Activated CD8-positive, alpha-beta T cell treated with anti-CD3 and anti-CD28 coated beads, Interleukin-2, amount 10 ng/mL, durations not matched to agents 7 days and 5 days (primary cell): ENCODE results near the gene NEUROG3. TPM values are rescaled to one million over a fixed set of nuclear protein-coding genes. Genes with fewer than 3 reads are reported as not detected.
"Not testable (repeated sequence)": the region's sequence is repeated elsewhere in the genome, so short reads cannot be mapped to it uniquely, and the experiment has no call there.

Source experiments
- ATAC-seq: fragments of 150-1000 bp; cut with Tn5 transposase; one replicate; pipeline ENCODE4 v1.10.0; 2021; ENCODE audit warnings: moderate library complexity
- CTCF ChIA-PET: fragments of 350-600 bp; sonication (Branson Sonifier 250); formaldehyde crosslinking; loops from one replicate; lab custom pipeline; 2021; ENCODE audit warnings: antibody characterized with exemption; lab: Charles Lee
- POLR2A ChIA-PET: fragments of 350-600 bp; sonication (Branson Sonifier 250); formaldehyde crosslinking; loops from one replicate; lab custom pipeline; 2021; ENCODE audit warnings: antibody characterized with exemption; lab: Charles Lee
- DNase-seq: peaks from one replicate; pipeline ENCODE4 v3.0.0-alpha.2; 2020
- H3K27ac Mint-ChIP-seq: one replicate; pipeline ENCODE4 v1.8.0; 2021; ENCODE audit warnings: mild to moderate bottlenecking, mixed read lengths
- H3K27me3 Mint-ChIP-seq: one replicate; pipeline ENCODE4 v1.8.0; 2021; ENCODE audit warnings: low read depth, mixed read lengths
- H3K36me3 Mint-ChIP-seq: one replicate; pipeline ENCODE4 v1.8.0; 2021; ENCODE audit warnings: low read depth, mixed read lengths
- H3K4me1 Mint-ChIP-seq: one replicate; pipeline ENCODE4 v1.8.0; 2021; ENCODE audit warnings: low read depth, mixed read lengths
- H3K4me3 Mint-ChIP-seq: one replicate; pipeline ENCODE4 v1.8.0; 2021; ENCODE audit warnings: mild to moderate bottlenecking, mixed read lengths
- H3K9me3 Mint-ChIP-seq: one replicate; pipeline ENCODE4 v1.8.0; 2022; ENCODE audit warnings: mixed read lengths; ENCODE audit not compliant: insufficient read depth
- total RNA-seq, 2 experiments: library from RNA; stranded (reverse); gene quantifications; one replicate each; pipeline ENCODE4 v1.2.3, GENCODE V29; 2021

The NEUROG3 gene
- total RNA-seq, 2 experiments from 2014 or later, result not detected

DNA sequence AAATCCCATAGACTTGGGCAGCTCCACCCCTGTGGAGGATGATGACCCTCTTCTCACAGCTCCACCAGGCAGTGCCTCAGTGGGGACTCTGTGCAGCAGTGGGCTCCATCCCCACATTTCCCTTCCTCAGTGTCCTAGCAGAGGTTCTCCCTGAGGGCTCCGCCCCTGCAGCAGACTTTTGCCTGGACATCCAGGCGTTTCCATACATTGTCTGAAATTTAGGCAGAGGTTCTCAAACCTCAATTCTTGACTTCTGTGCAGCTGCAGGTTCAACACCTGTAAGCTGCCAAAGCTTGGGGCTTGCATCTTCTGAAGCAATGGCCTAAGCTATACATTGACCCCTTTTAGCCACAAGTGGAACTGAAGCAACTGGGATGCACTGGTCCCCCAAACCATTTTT lies 31.8 kb downstream of the NEUROG3 start:
- H3K4me3 Mint-ChIP-seq, result no peak overlapping the region
- CTCF ChIA-PET, result no interaction called here
- no peak for ATAC-seq

DNA sequence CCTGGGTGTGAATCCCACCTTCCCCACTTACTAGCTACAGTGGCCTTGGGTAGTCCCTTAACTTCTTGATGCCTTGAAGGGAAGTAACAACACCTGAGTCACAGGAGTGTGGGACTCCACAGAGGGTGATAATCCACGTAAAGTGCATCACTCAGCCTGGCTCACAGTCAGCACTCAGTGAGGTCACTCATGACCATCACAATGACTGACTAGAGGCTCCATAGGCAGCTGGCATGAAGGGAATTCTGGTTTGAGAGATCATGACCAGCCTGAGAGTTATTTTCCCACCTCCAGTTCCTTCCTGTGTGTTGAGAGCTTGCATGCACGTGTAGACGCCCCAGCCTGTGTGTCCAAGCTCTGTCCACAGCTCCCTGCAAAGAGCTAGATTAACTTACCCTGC lies 34.8 kb downstream of the NEUROG3 start:
- no peaks in the 10 kb centered on the region for H3K4me1 Mint-ChIP-seq
- H3K9me3 Mint-ChIP-seq, result peaks cover 16% of the 10 kb centered on the region
- H3K27ac Mint-ChIP-seq, result no peak overlapping the region
- H3K27me3 Mint-ChIP-seq, result peaks cover 23% of the 10 kb centered on the region
- ChIA-PET POLR2A (no interaction called here), CTCF (interaction anchor here (0.8 kb wide), 1 partner anchor 23 kb away, joined by 3 read pairs; no protein-coding TSS in a partner anchor)
- DNase-seq, result no peak
- H3K4me3 Mint-ChIP-seq, result no peak overlapping the region
- ATAC-seq, result no peak
- H3K36me3 Mint-ChIP-seq, result no peaks in the 10 kb centered on the region

More for the DNA sequence above, 31.8 kb downstream of the NEUROG3 start:
- no peaks in the 10 kb centered on the region for H3K36me3 Mint-ChIP-seq
- no peaks in the 10 kb centered on the region for H3K4me1 Mint-ChIP-seq
- H3K27me3 Mint-ChIP-seq, result peaks cover 17% of the 10 kb centered on the region
- peaks cover 16% of the 10 kb centered on the region for H3K9me3 Mint-ChIP-seq
- POLR2A ChIA-PET, result no interaction called here
- no peak overlapping the region for H3K27ac Mint-ChIP-seq
- DNase-seq, result no peak

DNA sequence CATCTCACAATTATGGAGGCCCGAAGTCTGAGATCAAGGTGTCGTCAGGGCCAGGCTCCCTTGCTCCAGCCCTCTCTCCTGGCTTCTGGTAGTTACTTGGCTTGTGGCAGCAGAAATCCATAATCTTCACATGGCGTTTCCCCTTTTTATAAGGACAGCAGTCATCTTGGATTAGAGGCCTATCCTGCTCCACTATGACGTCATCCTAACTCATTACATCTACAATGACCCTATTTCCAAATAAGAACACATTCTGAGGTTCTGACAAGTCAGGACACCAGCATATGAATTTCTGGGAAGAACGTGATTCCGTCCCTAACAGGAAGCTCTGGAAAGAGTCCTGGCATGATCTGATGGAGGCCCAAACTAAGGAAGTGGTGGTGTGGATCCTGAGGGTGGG lies 35.8 kb downstream of the NEUROG3 start:
- H3K27ac Mint-ChIP-seq, result no peak overlapping the region
- no peak for DNase-seq
- H3K36me3 Mint-ChIP-seq, result no peaks in the 10 kb centered on the region
- H3K9me3 Mint-ChIP-seq, result peaks cover 16% of the 10 kb centered on the region
- H3K4me3 Mint-ChIP-seq, result no peak overlapping the region
- H3K4me1 Mint-ChIP-seq, result no peaks in the 10 kb centered on the region
- ChIA-PET CTCF (no interaction called here), POLR2A (no interaction called here)
- H3K27me3 Mint-ChIP-seq, result peaks cover 32% of the 10 kb centered on the region
- ATAC-seq, result no peak

DNA sequence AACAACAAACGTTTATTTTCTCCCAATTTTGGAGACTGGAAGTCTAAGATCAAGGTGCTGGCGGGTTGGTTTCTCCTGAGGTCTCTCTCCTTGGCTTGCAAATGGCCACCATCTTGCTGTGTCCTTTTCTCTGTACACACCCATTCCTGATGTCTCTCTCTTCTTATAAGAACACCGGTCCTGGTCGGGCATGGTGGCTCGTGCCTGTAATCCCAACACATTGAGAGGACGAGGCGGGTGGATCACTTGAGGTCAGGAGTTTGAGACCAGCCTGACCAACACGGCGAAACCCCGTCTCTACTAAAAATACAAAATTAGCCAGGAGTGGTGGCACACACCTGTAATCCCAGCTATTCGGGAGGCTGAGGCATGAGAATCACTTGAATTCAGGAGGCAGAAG lies 36.7 kb downstream of the NEUROG3 start:
- ATAC-seq, H3K36me3 Mint-ChIP-seq, H3K4me1 Mint-ChIP-seq, H3K9me3 Mint-ChIP-seq, POLR2A ChIA-PET, CTCF ChIA-PET, H3K27ac Mint-ChIP-seq, DNase-seq, H3K4me3 Mint-ChIP-seq: not testable (repeated sequence)
- peaks cover 32% of the 10 kb centered on the region for H3K27me3 Mint-ChIP-seq

DNA sequence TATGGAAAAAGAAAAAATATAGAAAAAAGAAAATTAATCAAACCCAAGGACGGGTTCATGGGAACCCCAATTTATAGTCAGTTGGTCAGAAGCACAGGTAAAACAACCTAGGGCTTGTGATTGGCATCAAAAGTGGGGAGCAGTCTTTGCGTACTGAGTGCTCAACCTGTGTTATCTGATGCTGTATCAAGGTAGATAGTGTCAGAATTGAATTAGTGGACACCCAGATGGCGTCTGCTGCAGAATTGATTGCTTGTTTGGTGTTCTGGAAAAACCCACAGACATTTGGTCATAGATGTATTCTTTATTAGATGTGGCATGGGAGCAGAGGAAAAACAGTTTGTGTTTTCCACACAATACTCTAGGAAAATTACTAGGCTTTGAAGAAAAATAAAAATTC lies 39.6 kb downstream of the NEUROG3 start:
- H3K4me1 Mint-ChIP-seq, result no peaks in the 10 kb centered on the region
- CTCF ChIA-PET, result no interaction called here
- POLR2A ChIA-PET, result no interaction called here
- no peaks in the 10 kb centered on the region for H3K9me3 Mint-ChIP-seq
- no peak overlapping the region for H3K4me3 Mint-ChIP-seq
- ATAC-seq, result no peak
- H3K27me3 Mint-ChIP-seq, result peaks cover 23% of the 10 kb centered on the region
- no peak overlapping the region for H3K27ac Mint-ChIP-seq
- H3K36me3 Mint-ChIP-seq, result no peaks in the 10 kb centered on the region
- no peak for DNase-seq

DNA sequence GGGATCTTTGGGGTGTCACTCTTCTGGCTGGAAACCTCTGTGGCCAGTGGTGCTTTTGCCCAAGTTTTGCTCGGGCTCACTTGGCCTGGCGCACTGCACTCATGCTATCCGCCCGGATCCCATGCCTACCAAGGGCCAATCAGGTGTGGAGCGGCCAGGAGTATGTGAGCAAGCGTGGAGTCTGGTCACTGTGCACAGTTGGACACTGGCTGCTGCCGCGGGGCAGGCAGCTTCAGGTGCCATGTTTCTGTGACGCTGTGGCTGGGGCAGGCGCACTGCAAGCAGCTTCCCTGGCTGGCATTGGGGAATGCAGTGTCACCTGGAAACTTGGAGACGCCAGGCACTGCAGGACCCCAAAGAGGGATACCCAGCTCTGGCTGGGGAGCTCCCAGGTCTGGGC lies 45.3 kb downstream of the NEUROG3 start:
- peaks cover 21% of the 10 kb centered on the region for H3K27me3 Mint-ChIP-seq
- no peak for ATAC-seq
- no peaks in the 10 kb centered on the region for H3K36me3 Mint-ChIP-seq
- no peak overlapping the region for H3K27ac Mint-ChIP-seq
- no peak for DNase-seq
- no peaks in the 10 kb centered on the region for H3K4me1 Mint-ChIP-seq
- ChIA-PET POLR2A (no interaction called here), CTCF (interaction anchor here (1.2 to 3.5 kb wide), 6 partner anchors 12 to 387 kb away, joined by 3 to 14 read pairs (median 4); no protein-coding TSS in a partner anchor)
- no peaks in the 10 kb centered on the region for H3K9me3 Mint-ChIP-seq
- no peak overlapping the region for H3K4me3 Mint-ChIP-seq

Other genes with a start within 250 kb of the NEUROG3 start
- gene TACR2, start 156.5 kb downstream of the NEUROG3 start, total RNA-seq, result not detected
- 1 to 10 TPM; 3.8 to 4.7 TPM for gene TSPAN15, start 122.0 kb downstream of the NEUROG3 start, total RNA-seq
- gene FAM241B, start 56.8 kb upstream of the NEUROG3 start, total RNA-seq, result 1 to 10 TPM; 5.4 to 6.1 TPM
- gene COL13A1, start 228.5 kb upstream of the NEUROG3 start, total RNA-seq, result not detected